Hippocampal formation (tissue), 2 donors: ENCODE measurements around the gene RPL21.

Experiments
- DNase-seq, 2 donors: peaks; one replicate each; lab custom pipeline; 2025; lab: John Stamatoyannopoulos, UW

RPL21 gene

DNA sequence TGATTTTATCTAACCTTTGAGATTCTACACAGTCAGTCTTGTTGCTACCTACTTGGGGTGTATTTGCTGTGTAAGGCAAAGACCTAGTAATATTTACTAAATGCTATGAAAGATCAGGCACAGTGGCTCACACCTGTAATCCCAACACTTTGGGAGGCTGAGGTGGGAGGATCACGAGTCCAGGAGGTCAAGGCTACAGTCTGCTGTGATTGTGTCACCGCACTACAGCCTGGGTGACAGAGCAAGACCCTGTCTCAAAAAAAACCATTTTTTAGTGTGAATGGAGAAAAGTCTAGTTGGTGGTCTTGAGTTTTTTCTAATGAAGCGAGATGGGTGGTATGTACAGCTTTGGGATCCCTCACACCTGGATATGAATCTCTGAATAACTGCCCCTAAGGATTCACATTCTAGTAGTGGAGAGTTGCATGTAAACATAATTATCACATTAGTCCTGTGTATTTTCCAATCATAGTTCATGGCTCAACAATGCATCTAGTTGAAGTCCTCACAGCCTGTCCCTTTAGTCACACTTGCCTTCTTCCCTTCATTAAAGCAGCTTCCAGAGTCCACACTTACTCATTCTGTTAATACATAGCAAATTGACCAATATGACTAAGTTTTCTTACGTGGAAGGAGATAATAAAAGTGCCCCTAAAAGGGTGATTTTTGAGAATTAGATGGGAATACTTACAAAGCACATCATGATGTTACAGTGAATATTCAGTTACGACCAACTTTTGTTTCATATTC is 7.5 kb downstream of the RPL21 start:
- DNase-seq = no peak

DNA sequence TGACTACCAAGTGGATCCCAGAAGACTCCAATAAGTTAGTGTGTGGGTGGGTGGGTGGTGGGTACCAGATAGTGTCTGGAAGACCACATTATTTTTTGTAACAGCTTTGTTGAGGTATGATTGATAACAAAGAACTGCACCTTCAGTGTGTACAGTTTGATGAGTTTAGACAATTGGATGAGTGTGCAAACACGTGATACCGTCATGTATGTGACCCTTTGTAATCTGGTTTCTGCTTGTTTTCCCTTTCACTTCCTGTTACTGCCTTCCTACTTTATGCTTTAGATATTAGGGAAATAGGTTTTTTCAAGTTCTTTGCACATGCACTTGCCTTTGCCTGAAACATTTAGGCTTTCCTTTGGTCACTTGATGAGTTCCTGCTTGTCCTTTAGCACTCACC is 8.5 kb downstream of the RPL21 start:
- no peak for DNase-seq

DNA sequence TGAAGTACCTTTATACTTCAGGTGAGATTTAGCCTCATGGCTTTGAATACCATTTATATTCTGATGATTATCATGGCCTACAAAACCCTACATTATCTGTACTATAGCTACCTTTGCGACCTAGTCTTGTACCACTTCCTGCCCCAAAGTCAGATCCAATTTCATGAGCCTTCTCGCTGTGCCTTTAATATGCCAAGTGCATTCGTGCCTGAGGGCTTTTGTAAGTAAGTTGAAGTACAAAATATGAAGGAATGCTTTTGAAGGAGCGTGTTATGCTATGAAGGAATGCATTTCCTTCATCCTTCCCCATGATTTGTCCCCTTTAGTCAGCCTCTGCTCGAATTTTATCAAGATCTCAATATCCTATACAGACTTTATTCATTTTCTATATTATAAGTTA is 10.0 kb downstream of the RPL21 start:
- no peak for DNase-seq

DNA sequence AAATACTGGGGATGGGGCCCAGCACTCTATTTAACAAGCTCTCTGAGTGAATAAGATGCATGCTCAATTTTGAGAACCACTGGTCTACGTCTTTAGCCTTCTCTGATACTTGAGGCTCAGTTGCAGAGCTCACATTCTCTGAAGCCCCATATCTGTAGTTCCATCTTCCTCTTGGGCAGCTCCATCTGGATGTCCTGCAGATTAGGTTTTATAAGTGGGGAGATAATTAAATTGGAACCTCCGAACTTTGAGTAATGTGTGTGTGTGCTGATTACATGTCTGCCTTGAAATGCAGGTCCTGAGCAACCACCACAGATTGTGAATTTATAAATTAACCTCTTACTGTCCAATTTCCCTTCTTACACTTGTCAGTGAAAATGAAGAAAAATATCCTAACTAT is 12.1 kb downstream of the RPL21 start:
- no peak for DNase-seq

DNA sequence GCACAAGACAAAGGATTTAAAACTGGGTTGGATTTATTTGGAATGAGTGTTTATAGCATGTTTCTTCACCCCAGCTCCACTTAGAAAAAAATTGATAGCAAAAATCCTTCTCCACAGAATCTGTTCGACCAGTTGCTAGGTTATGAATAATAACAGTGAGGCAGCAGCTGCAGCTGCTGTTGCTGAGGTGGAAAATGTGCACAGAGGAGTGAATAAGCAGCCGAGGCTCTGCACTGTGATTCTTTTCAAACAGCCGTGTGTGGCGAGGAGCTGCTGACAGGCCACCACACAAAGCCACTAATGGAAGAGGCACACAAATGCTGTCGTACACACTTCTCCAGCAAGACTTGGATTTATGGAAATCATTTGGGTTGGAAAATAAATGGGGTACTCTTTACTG is 12.8 kb downstream of the RPL21 start:
- peak in 1 of 2 donors; percentile 13 for DNase-seq

DNA sequence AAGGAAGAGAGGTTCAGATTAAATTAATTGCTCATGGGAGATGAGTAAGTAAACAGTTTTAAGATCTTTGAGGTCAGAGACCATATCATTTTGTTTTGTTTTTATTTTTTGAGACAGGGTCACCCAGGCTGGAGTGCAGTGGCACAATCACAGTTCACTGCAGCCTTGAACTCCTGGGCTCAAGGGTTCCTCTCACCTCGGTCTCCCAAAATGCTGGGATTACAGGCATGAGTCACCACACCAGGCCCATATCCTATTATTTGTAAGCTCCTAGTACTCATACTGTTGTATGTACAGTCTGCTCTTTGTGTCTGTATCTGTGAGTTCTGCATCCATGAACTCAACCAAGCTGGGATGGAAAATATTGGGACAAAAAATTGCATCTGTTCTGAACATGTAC is 13.3 kb downstream of the RPL21 start:
- DNase-seq = no peak

DNA sequence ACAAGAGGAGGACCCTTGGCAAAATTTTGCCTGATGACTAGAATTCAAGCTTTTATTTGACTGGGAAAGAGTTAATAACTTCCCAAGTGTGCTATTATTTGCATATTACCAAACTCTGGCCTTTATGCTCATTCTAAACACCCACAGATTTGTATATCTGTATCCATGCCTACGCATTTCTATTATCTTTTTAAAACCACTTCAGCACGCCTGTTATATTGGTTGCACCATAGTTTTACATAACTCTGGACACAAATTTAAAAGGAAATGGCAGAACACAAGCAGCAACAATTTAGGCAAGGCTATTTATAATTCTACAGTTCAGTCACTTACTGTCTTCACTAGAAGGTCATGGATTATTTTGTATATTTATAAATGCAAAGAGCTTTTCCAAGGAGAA is 15.6 kb downstream of the RPL21 start:
- DNase-seq = no peak

DNA sequence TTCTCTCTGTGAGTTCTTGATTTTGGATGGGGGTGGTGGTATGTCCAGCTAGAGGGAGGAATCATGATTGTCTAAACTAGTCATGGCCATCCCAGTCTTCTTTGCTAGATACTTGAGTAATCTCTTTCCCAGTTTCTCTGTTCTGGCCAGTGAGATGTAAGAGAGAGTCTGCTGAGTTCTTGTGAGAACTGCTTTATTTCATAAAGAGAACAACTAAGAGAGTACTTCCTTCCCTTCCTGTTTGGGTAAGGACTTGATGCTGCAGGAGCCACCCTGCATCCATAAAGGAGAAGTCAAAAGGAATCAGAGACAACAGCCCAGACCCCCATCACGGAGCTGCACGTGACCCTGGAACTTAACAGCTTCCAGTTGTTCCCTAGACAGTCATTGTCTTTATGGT is 16.2 kb downstream of the RPL21 start:
- DNase-seq = no peak

DNA sequence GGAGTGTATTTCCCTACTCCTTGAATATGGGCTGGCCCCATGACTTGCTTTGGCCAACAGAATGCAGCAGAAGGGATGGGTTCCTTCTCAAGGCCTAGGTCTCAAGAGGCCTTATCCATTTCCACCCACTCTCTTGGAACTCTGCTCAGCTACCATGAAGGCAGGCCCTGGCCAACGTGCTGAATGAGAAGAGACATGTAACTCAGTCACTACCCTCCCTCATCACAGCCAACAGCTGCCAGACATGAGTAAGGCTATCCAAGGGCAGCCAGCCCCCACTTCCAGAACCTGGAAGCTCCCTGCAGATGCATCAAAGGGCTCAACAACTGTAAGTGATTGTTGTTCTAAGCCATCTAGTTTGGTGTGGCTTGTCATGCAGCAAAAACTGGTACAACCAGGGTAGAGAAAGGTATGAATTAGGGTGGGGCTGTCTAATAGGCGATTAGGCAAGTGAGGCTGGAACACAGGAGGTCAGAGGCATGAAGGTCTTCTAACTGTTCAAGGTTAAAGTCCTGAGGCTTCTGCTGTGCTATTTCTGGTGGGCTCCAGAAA is 17.8 kb downstream of the RPL21 start:
- DNase-seq = no peak

DNA sequence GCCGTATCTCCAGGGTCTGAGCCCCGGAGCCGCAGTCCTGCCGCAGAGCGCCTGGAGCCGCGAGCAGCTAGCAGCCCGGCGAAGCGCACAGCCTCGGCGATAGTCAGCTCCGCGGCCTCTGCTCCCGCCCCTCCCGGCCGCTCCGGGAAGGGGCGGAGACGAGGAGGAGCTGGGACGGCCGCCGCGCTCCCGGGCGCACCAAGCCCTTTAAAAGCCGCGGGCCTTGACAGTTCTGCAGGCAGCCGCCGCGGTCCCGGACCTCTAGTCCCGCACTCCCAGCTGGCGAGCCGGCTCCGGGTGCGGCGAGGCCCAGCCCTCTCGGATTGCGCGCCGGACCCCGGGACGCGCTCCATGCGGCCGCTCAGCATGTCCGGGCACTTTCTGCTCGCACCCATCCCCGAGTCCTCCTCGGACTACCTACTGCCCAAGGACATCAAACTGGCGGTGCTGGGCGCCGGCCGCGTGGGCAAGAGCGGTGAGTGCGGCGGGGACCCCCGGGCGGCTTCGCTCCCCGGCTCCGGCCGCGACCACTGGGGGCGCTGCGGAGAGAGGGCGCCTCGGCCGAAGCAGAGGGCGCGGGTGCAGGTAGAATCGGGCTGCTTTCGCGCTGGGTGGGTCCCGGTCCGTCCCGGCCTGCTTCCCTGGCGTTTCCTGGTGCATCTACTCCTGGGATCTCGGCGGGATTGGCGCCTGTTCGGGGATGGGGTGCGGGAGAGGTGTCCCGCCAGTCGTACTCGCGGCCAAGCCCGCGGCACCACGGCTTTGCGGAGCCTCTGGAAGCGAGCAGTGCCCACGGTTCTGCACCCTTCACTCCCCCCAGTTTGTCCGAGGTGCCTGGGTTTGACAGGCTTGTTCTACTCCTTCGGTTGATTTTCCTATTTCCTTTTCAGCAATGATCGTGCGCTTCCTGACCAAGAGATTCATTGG is 19.5 kb downstream of the RPL21 start, which contains the start of gene RASL11A:
TSS of gene RASL11A (plus strand) at position 237 of the 927 bp plus-strand sequence. CDS start at position 352, 115 bp downstream.
- DNase-seq = peak; percentile 81 to 86

DNA sequence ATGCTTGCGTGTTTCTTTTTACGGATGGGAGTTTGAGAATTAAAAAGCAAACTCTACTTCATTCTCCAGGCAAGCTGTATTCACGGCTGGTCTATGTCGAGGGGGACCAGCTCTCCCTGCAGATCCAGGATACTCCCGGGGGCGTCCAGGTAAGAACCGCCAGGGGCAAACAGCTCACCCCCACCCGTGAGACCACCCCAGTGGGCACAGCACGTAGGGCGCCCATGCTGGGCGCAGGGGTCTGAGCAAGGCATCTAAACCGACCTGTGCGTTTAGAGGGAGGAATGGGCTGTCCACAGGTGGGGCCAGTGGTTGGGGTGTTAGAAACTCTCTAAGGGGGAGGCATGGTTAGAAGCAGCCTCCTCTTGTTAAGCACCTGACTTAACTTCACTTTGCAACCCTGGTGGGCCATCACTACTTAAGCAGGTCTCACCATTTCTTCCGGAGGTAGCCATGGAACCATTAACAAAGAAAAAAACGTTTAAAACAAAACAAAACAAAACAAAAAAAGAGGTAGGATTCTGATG is 20.3 kb downstream of the RPL21 start:
- DNase-seq = no peak

DNA sequence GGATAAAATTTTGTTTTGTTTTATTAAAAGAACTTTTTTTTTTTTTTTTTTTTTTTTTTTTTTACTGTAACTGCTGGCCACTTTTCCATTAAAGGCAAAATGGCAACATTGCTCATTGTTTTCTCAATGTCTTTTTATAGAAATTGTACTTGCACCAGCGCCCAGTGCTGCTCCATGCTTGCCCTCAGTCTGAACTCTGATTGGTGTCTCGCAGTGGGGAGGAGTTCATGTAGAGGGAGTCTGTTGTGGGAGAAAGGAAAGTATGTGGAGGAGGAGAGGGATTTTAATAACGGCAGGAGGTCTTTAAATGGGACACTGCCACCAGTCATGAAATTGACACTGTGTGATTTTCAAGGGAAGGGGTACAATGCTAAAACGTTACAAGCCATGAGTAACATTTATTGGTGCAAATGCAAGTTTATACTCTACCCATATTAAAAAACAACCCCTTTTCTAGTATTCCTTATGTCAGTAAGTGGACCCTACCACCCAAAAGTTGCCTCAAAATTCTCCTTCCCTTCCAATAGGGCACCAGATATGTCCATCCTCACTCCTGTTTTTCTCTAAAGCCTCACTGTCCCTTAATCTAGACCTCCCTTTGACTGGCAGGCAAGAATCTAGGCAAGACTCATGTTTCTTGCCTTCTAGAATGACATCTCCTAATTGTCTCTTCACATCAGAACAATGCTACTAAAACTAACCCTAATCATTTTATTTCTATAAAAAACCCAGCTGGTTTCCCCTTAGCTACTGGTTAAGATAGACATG is 22.5 kb downstream of the RPL21 start:
- no peak for DNase-seq

DNA sequence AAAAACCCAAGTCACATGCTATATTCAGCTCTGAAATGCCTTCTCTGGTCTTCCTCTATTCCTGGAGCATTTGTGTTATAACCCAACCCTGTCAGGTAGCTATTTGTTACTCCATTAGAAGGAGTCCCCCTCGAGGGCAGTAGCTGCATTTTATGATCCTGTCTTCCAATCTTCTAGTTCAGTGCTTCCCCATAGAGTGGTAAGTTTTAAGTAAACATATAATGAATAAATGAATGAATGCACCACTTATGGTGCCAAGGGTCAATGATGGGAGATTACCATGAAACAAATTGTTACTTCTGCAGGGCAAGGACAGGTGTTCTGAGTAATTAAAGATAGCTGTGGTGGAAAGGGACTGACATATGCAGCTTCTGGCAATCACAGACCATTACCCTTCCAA is 23.3 kb downstream of the RPL21 start:
- DNase-seq = no peak

DNA sequence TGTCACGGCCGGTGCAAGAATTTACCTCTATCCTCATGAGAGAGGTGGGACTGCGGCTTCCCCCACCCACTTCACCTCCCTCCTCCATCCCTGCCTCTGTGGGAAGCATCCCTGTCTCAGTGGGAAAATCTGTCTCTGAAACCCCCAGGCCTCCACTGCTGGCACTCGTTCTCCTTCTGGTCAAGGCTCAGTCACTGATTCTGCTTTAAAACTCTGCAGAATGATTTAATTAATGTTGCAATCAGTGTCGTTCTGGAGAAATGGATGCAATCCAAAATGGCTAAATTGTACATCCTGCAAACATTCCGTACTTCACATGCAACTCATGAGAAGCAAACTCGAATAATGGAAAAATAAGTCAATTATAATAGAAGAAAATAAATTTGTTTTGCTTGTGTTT is 24.8 kb downstream of the RPL21 start:
- no peak for DNase-seq

DNA sequence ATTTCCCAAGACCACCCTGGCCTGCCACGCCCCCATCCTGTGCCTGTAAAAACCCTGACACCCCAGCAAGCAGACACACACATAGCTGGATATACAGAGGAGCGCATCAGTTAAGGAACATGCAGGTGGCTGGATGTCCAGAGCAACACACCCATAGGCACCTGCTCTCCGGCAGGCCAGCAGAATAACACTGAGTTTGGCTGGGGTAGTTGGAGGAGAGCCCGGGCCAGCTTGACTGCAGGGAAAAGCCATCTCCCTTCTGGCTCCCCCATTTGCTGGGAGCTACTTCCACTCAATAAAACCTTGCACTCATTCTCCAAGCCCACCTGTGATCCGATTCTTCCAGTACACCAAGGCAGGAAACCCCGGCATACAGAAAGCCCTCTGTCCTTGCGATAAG is 28.1 kb downstream of the RPL21 start:
- no peak for DNase-seq

DNA sequence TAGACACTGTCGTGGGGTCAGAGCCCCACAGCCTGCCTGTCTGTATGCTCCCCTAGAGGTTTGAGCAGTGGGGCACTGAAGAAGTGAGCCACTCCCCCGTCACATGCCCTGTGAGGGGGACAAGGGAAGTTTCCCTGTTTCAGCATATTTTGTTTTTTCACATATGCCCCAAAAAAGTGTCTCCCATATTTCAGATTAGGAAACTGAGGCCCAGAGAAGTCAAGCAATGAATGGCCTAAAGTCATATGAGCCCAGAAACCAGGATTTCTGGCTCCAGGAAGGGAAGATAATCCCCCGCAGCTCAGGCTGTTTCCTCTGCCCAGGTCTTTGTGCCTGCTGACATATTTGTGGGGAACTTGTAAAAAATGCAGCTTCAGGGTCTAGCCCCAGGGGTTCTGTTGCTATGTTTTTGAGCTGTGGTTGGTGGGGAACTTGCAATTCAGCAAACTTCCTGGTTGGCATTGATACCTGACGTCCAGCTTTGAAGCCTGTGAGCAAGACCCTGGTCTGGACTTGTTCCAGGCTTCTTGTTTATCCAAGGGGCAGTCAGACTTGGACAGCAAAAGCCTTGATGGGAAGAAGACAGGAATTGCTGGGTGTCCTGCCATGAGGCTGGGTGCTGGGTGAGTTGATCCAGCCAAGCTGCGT is 28.8 kb downstream of the RPL21 start:
- no peak for DNase-seq

DNA sequence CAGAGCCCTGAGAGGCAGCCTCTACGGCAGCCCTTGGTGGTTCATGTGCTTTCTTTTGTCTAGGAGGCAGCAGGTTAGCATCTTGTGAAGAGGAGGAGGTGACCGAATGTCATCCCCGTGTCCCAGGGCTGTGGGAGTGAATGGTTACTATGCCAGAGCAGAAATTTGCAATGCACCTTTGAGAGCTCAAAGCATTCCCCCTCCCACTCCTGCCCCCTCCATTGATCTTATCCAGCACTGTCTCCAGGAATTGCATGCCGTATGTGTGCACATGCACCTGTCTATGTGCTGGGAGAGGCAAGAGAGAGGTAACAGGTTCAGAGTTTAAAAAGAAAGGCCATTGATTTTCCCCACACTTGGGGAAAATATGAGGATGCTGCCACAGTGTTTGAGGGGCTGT is 29.5 kb downstream of the RPL21 start:
- DNase-seq = no peak

DNA sequence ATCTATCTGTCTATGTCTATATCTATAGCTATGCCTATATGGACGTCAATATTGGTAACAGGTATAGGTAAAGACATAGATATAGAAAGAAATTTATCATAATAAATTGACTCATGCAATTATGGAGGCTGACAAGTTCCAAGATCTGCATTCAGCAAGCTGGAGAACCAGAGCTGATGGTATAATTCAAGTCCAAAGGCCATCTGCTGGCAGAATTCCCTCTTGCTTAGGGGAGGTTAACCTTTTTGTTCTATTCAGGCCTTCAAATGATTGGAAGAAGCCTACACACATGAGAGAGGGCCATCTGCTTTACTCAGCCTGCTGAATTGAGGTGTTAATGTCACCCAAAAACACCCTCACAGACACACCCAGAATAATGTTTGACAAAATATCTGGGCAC is 30.1 kb downstream of the RPL21 start:
- no peak for DNase-seq

DNA sequence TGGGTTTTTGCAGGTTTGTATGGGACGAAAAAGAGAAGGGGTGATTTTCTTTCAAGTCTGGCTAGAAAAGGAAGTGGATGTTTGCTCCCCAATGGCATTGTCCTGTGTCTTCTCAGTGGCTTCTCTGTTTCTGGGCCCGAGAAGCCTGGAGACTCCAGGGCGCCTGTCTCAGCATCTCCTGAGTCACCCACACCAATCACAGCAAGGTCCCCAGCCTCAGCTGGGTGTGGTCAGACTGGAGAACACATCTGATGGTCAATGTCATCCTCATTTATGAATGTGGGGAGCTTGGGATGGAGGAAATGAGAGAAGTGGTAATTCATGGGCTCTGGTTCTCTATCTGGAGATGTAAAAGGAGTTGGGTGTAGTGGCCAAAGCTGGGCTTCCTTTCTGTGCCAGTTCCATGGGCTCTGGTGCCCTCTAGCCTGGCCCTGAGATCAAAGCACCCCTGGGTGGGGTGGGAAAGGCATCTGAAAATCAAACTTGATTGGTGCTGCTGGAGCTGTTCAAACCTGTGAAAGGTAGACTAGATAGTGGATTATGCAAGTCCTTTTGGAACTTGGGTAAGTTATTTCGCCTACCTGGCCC is 32.6 kb downstream of the RPL21 start:
- peak; percentile 34 to 52 for DNase-seq

DNA sequence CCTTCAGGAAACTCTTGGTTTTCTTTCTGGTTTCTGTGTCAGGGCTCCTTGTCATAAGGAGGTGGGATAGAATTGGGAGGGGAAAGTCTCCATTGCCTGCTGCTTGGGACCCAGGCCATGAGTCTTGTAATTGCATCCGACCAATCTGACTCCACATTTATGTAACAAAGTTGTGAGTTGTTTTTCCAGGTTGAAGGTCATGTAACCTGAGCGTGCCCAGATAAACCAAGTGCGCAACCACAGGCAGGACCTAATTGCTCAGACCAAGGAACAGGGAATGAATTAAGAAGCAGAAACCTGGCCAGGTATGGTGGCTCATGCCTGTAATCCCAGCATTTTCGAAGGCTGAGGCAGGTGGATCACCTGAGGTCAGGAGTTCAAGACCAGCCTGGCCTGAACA is 37.0 kb downstream of the RPL21 start:
- DNase-seq = no peak
